ENCODE results near the gene BCR.

GRCh38 chr22:23222793-23223568, 42.7 kb downstream of the BCR start:
- TF ChIP-seq CTCF (IDR thresholded peaks at IDR 0.05) (no peak), POLR2A (IDR thresholded peaks at IDR 0.05) (no peak), EP300 (IDR thresholded peaks at IDR 0.05) (no peak)
